ENCODE measurements around the gene FAM120A. TPM values are rescaled to one million over a fixed set of nuclear protein-coding genes. Genes with fewer than 3 reads are reported as not detected.

Gene FAM120A
- polyA plus RNA-seq, 1 experiment: 83.7 TPM

DNA sequence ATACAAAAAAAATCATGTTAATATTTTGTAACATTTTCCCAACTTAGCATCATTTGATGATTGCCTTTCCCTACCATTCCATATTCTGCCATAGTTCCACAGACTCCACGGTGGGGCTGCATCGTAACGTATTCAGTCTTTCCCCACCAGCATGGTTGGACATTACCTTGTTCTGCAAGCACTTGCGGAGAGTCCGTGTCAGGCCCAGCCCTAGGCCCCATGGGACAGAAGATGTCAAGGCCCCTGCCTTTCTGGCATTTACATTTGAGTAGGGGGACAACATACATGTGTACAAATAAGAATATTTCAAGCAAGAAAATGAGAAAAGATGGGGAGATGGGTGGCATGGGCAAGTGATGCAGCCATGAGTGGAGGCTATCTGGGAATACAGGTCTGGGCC is 116.7 kb downstream of the FAM120A start:
- TF ChIP-seq, protein P1, sequence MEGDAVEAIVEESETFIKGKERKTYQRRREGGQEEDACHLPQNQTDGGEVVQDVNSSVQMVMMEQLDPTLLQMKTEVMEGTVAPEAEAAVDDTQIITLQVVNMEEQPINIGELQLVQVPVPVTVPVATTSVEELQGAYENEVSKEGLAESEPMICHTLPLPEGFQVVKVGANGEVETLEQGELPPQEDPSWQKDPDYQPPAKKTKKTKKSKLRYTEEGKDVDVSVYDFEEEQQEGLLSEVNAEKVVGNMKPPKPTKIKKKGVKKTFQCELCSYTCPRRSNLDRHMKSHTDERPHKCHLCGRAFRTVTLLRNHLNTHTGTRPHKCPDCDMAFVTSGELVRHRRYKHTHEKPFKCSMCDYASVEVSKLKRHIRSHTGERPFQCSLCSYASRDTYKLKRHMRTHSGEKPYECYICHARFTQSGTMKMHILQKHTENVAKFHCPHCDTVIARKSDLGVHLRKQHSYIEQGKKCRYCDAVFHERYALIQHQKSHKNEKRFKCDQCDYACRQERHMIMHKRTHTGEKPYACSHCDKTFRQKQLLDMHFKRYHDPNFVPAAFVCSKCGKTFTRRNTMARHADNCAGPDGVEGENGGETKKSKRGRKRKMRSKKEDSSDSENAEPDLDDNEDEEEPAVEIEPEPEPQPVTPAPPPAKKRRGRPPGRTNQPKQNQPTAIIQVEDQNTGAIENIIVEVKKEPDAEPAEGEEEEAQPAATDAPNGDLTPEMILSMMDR (IDR thresholded peaks at IDR 0.05; ENCODE audit: low read depth, low read length): no peak
- Histone ChIP-seq H3K27ac (ENCODE audit: low read depth, low read length) (no peak overlapping the region), H3K9me3 (ENCODE audit: control insufficient read depth, insufficient read depth, low read length) (peaks cover 3% of the 10 kb centered on the region; the same call in 1 of the 2 replicates), H3K4me3 (ENCODE audit: low read depth, low read length) (no peak overlapping the region), H3K27me3 (ENCODE audit: control insufficient read depth, insufficient read depth, low read length) (no peaks in the 10 kb centered on the region)
- no peak for DNase-seq (ENCODE audit: low read depth, low spot score)
- POLR2A ChIA-PET: no interaction called here
- CTCF ChIA-PET: no interaction called here

DNA sequence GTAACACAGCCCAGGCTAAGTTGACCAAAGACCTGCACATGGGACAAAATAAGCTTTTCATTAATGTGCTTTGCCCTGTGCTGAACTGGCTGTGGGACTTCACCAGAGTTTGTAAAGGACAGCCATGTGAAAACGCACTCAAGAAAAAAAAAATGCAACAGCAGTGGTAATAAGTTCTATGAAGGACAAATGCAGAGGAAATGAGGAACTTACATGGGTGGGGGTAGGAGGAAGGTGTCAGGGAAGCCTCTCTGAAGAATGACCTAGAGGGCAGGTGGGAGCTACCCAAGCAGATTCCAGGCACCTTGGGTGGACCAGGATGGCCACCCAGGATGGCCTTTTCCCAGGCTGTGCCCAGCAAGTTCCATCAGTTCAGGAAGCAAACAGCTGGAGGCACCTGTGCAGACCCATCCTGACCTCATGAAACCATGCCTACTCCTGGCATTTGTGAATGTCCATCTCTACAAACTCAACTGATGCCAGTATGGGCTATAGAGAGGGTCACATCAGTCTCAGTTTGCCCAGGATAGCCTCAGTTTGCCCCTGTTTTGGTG is 118.2 kb downstream of the FAM120A start:
- Histone ChIP-seq H3K27me3 (ENCODE audit: control insufficient read depth, insufficient read depth, low read length) (no peaks in the 10 kb centered on the region), H3K27ac (ENCODE audit: low read depth, low read length) (no peak overlapping the region), H3K4me3 (ENCODE audit: low read depth, low read length) (no peak overlapping the region), H3K9me3 (ENCODE audit: control insufficient read depth, insufficient read depth, low read length) (peaks cover 3% of the 10 kb centered on the region; the same call in 1 of the 2 replicates)
- CTCF ChIA-PET: no interaction called here
- DNase-seq (ENCODE audit: low read depth, low spot score): no peak
- TF ChIP-seq, protein P1 (IDR thresholded peaks at IDR 0.05; ENCODE audit: low read depth, low read length): no peak
- POLR2A ChIA-PET: no interaction called here

DNA sequence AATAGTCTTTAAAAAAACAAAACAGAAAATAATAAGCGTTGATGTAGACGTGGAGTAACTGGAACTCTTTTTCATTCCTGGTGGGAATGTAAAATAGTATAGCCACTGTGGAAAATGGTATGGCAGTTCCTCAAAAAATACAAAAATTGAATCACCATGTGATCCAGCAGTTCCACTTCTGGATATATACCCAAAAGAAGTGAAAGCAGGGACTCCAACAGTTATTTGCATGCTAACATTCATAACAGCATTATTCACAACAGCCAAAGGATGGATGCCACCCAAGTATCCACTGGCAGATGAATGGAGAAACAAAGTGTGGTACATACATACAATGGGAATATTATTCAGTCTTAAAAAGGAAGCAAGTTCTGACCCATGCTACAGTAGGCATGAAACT is 120.7 kb downstream of the FAM120A start:
- CTCF ChIA-PET: no interaction called here
- Histone ChIP-seq H3K4me3 (ENCODE audit: low read depth, low read length) (no peak overlapping the region), H3K27ac (ENCODE audit: low read depth, low read length) (no peak overlapping the region), H3K27me3 (ENCODE audit: control insufficient read depth, insufficient read depth, low read length) (no peaks in the 10 kb centered on the region), H3K9me3 (ENCODE audit: control insufficient read depth, insufficient read depth, low read length) (peaks cover 3% of the 10 kb centered on the region; the same call in 1 of the 2 replicates)
- POLR2A ChIA-PET: no interaction called here
- TF ChIP-seq, protein P1 (IDR thresholded peaks at IDR 0.05; ENCODE audit: low read depth, low read length): no peak
- no peak for DNase-seq (ENCODE audit: low read depth, low spot score)

DNA sequence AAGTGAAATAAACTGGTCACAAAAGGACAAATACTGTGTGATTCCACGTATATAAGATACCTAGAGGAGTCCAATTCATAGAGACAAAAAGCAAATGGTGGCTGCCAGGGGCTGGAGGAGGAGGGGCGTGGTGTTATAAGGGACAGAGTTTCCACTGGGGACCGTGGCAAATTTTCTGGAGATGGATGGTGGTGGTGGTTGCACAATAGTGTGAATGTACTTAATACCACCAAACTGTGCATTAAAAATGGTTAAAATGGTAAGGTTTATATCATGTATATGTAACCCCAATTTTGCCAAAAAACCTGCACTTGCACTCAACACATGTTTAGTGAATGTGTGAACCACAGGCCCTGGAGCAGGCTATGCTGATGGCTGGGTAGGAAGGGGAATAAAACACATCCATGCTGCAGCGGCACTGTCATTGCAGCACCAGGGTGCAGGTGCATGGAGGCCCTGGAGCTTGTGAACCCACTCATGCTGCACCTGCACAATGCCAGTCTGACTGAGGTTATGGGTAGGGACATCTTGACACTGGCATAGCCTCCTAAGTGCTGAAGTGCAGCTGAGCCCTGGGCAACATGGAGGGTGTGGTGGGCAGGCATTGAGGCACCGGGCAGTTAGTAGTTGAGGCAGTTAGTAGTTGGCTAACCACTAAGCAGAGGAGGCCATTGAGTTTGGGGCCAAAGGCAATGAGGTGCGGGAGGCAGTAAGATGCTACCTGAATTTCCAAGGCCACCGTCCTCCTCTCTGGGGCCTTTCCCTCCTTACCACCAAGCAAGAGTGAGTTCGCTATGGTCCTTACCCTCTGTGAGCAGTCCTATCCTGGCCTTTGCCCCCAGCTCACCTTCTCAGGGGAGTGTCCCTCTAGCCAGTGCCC is 121.4 kb downstream of the FAM120A start:
- DNase-seq (ENCODE audit: low read depth, low spot score): no peak
- H3K4me3 ChIP-seq (ENCODE audit: low read depth, low read length): no peak overlapping the region
- TF ChIP-seq, protein P1 (IDR thresholded peaks at IDR 0.05; ENCODE audit: low read depth, low read length): no peak
- H3K27me3 ChIP-seq (ENCODE audit: control insufficient read depth, insufficient read depth, low read length): no peaks in the 10 kb centered on the region
- no peak overlapping the region for H3K27ac ChIP-seq (ENCODE audit: low read depth, low read length)
- ChIA-PET CTCF (no interaction called here), POLR2A (no interaction called here)
- H3K9me3 ChIP-seq (ENCODE audit: control insufficient read depth, insufficient read depth, low read length): peaks cover 3% of the 10 kb centered on the region; the same call in 1 of the 2 replicates

DNA sequence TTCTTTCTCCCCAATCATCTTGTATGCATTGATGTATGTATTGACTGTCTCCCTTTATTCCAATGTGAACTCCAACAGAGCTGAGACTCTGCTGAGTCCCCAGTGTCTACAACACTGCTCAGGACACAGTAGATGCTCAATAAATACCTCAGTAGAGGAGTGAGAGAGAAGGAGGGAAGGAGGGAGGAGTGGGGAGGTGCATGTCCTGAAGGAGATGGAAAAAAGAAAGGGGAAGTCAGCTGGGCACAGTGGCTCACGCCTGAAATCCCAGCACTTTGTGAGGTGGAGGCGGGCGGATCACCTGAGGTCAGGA is 122.0 kb downstream of the FAM120A start:
- ChIA-PET POLR2A (no interaction called here), CTCF (no interaction called here)
- TF ChIP-seq, protein P1 (IDR thresholded peaks at IDR 0.05; ENCODE audit: low read depth, low read length): no peak
- no peak for DNase-seq (ENCODE audit: low read depth, low spot score)
- H3K9me3 ChIP-seq (ENCODE audit: control insufficient read depth, insufficient read depth, low read length): peaks cover 3% of the 10 kb centered on the region; the same call in 1 of the 2 replicates
- no peak overlapping the region for H3K4me3 ChIP-seq (ENCODE audit: low read depth, low read length)
- no peak overlapping the region for H3K27ac ChIP-seq (ENCODE audit: low read depth, low read length)
- H3K27me3 ChIP-seq (ENCODE audit: control insufficient read depth, insufficient read depth, low read length): no peaks in the 10 kb centered on the region

Data from AG04450 (cell line).